Transverse colon (tissue), 4 donors: ENCODE results near the gene QSER1.
A peak's percentile ranks its signal among the peaks of the same experiment; 100 is the strongest.

Experiments used
- EP300 ChIP-seq: sonication (generic); formaldehyde crosslinking; IDR thresholded peaks from one replicate; pipeline ENCODE4 v1.6.1; 2017; ENCODE audit warnings: antibody characterized with exemption, low read depth
- POLR2AphosphoS5 ChIP-seq, 3 donors: sonication (generic); formaldehyde crosslinking; IDR thresholded peaks; one replicate each; pipeline ENCODE4 v1.6.1; 2016; ENCODE audit warnings: antibody characterized with exemption in 3 of 3
- TF ChIP-seq, protein P1 (sequence below), 5 experiments: fragments of 200-600 bp in 3 of 5; fragments of 450-650 bp in 2 of 5; sonication (generic) in 3 of 5; IDR thresholded peaks; 1 replicate in 2 of 5; 2 replicates in 3 of 5; pipeline ENCODE4 v1.5.1; 2016 to 2017; ENCODE audit warnings: antibody characterized with exemption in 5 of 5, inconsistent platforms in 3 of 5, mild to moderate bottlenecking in 2 of 5, moderate library complexity in 1 of 5

- TF ChIP-seq EP300 (no peak), POLR2AphosphoS5 (IDR thresholded peaks at IDR 0.05) (no peak)
- TF ChIP-seq, protein P1, sequence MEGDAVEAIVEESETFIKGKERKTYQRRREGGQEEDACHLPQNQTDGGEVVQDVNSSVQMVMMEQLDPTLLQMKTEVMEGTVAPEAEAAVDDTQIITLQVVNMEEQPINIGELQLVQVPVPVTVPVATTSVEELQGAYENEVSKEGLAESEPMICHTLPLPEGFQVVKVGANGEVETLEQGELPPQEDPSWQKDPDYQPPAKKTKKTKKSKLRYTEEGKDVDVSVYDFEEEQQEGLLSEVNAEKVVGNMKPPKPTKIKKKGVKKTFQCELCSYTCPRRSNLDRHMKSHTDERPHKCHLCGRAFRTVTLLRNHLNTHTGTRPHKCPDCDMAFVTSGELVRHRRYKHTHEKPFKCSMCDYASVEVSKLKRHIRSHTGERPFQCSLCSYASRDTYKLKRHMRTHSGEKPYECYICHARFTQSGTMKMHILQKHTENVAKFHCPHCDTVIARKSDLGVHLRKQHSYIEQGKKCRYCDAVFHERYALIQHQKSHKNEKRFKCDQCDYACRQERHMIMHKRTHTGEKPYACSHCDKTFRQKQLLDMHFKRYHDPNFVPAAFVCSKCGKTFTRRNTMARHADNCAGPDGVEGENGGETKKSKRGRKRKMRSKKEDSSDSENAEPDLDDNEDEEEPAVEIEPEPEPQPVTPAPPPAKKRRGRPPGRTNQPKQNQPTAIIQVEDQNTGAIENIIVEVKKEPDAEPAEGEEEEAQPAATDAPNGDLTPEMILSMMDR (IDR thresholded peaks at IDR 0.05), result peak; percentile 39 to 50 (median 48)
Observed at GRCh38 chr11:32893343-32894148, 935 bp downstream of the QSER1 start.
